ENCODE results near the gene ABL1.

DNA sequence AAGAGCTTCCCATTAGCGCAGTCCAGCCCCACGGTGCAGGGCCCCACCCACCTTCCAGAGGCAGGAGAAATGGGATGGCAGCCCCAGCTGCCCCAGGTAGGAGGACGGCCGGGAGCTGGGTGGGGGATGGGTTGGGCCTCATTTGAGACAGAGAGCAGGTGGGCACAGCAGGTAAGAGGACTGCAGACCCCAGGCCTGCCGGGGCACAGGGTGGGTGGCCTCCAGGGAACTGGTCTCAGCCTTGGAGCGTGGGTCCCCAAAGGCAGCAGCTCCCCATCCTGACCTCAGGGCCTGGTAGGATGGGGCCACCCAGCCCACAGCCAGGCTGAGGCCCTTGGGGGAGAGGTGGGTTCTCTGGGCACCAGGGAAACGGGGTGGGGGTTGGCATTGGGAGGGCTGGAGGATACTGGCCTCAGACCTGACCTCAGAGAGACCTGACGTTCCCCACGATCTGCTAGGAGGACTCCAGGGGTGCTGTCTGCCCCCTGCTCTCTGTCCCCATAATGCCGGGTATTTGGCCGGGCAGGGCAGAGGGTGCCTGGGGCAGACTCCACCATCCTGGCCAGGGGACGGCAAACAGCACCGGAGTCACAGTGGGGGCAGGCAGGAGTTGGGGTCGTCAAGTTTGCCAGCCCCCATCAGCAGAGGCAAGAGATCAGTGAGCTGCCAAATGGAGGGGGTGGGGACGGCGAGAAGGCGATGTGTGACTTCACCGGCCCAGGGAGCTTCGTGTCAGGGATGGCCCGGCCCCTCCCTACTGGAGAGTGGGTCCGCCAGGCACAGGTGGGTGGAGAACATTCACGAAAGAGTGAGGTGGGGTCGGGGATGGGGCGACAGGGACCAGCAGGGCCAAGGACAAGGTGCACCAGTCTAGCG lies 68.4 kb downstream of the ABL1 start:
- TF ChIP-seq, protein P1, sequence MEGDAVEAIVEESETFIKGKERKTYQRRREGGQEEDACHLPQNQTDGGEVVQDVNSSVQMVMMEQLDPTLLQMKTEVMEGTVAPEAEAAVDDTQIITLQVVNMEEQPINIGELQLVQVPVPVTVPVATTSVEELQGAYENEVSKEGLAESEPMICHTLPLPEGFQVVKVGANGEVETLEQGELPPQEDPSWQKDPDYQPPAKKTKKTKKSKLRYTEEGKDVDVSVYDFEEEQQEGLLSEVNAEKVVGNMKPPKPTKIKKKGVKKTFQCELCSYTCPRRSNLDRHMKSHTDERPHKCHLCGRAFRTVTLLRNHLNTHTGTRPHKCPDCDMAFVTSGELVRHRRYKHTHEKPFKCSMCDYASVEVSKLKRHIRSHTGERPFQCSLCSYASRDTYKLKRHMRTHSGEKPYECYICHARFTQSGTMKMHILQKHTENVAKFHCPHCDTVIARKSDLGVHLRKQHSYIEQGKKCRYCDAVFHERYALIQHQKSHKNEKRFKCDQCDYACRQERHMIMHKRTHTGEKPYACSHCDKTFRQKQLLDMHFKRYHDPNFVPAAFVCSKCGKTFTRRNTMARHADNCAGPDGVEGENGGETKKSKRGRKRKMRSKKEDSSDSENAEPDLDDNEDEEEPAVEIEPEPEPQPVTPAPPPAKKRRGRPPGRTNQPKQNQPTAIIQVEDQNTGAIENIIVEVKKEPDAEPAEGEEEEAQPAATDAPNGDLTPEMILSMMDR (IDR thresholded peaks at IDR 0.05): no peak
- TF ChIP-seq POLR2A (IDR thresholded peaks at IDR 0.05) (no peak), POLR2AphosphoS5 (IDR thresholded peaks at IDR 0.05) (no peak)

All from suprapubic skin (tissue), 4 donors.